GM12878 (cell line): ENCODE measurements around the gene CHKA. TPM values are rescaled to one million over a fixed set of nuclear protein-coding genes. Genes with fewer than 3 reads are reported as not detected.

ENCODE experiments used
- ATF2 ChIP-seq: IDR thresholded peaks from 2 replicates; pipeline ENCODE4 v1.6.1; 2012; ENCODE audit warnings: low read length, inconsistent platforms
- BACH1 ChIP-seq: fragments of 450-650 bp; IDR thresholded peaks from 2 replicates; pipeline ENCODE4 v1.6.1; 2017; ENCODE audit warnings: mild to moderate bottlenecking, borderline replicate concordance
- JUND ChIP-seq: IDR thresholded peaks from 2 replicates; pipeline ENCODE4 v1.6.1; 2012; ENCODE audit warnings: low read depth, mild to moderate bottlenecking, low read length, improper control_type of control experiment, moderate library complexity
- NR2F1 ChIP-seq: fragments of 450-650 bp; conservative IDR thresholded peaks from 2 replicates; pipeline ENCODE4 v1.6.1; 2017; ENCODE audit warnings: mild to moderate bottlenecking
- POLR2AphosphoS2 ChIP-seq: IDR thresholded peaks from 2 replicates; pipeline ENCODE4 v1.6.1; 2011; ENCODE audit warnings: low read depth, mild to moderate bottlenecking, low read length, improper control_type of control experiment, moderate library complexity
- polyA plus RNA-seq, 11 experiments: library from polyadenylated mRNA; depleted of rRNA in 4 of 11; unstranded in 6 of 11; stranded (reverse) in 5 of 11; fragments of >200 nt; fragmentation: Nextera tagmentation in 4 of 11; fragmentation: Illumina TruSeq in 1 of 11; extraction: Ambion mirVana in 4 of 11; extraction: Trizol in 1 of 11; gene quantifications; 1 replicate in 1 of 11; 2 replicates in 10 of 11; pipeline versions ENCODE4 v1.2.1 to v1.2.3, GENCODE V29; 2011 to 2016; ENCODE audit warnings: inconsistent platforms in 2 of 11, missing spikeins in 2 of 11, low read depth in 1 of 11
- total RNA-seq, 4 experiments: library from RNA; depleted of rRNA in 3 of 4; stranded (reverse); fragments of >200 nt in 3 of 4; fragmentation: Illumina TruSeq in 1 of 4; extraction: Trizol in 1 of 4; gene quantifications; 2 replicates each; pipeline versions ENCODE4 v1.2.1 to v1.2.3, GENCODE V29; 2013 to 2021
- TF ChIP-seq, protein P1 (sequence below): fragments of 450-650 bp; IDR thresholded peaks from 2 replicates; pipeline ENCODE4 v1.6.1; 2016; ENCODE audit warnings: mild to moderate bottlenecking, moderate library complexity, borderline replicate concordance

CHKA gene
- total and polyA plus RNA-seq, 10 of the 15 experiments (the other 5 are each of a cell fraction or from before 2014, with no cell fraction given), result 5.2 to 29.2 (median 21.2) TPM

- TF ChIP-seq, protein P1, sequence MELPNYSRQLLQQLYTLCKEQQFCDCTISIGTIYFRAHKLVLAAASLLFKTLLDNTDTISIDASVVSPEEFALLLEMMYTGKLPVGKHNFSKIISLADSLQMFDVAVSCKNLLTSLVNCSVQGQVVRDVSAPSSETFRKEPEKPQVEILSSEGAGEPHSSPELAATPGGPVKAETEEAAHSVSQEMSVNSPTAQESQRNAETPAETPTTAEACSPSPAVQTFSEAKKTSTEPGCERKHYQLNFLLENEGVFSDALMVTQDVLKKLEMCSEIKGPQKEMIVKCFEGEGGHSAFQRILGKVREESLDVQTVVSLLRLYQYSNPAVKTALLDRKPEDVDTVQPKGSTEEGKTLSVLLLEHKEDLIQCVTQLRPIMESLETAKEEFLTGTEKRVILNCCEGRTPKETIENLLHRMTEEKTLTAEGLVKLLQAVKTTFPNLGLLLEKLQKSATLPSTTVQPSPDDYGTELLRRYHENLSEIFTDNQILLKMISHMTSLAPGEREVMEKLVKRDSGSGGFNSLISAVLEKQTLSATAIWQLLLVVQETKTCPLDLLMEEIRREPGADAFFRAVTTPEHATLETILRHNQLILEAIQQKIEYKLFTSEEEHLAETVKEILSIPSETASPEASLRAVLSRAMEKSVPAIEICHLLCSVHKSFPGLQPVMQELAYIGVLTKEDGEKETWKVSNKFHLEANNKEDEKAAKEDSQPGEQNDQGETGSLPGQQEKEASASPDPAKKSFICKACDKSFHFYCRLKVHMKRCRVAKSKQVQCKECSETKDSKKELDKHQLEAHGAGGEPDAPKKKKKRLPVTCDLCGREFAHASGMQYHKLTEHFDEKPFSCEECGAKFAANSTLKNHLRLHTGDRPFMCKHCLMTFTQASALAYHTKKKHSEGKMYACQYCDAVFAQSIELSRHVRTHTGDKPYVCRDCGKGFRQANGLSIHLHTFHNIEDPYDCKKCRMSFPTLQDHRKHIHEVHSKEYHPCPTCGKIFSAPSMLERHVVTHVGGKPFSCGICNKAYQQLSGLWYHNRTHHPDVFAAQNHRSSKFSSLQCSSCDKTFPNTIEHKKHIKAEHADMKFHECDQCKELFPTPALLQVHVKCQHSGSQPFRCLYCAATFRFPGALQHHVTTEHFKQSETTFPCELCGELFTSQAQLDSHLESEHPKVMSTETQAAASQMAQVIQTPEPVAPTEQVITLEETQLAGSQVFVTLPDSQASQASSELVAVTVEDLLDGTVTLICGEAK, result no peak
- TF ChIP-seq JUND (no peak), BACH1 (peak; percentile 40; the same call in 1 of the 2 replicates), POLR2AphosphoS2 (peak; percentile 64; the same call in 1 of the 2 replicates), NR2F1 (0 out of 2 replicates have a peak, but pooled peaks have one; percentile 30), ATF2 (no peak)
- TF ChIP-seq, all 136 proteins: peak for 33
These were observed 82.3 kb downstream of the CHKA start, which contains the start of gene TCIRG1 (continued) for GRCh38 chr11:68038718-68039525.
